Activated CD8-positive, alpha-beta memory T cell treated with anti-CD3 and anti-CD28 coated beads, Interleukin-2, amount 50 U/mL, for 48 hours (primary cell): Measurements from ENCODE around the gene GRM8.
"Not testable (repeated sequence)": the region's sequence is repeated elsewhere in the genome, so short reads cannot be mapped to it uniquely, and the experiment has no call there.

Source experiments
- DNase-seq: peaks from one replicate; pipeline ENCODE4 v3.0.0-alpha.2; 2020

The GRM8 gene

GRCh38 chr7:126905255-126905654 lies 347.5 kb downstream of the GRM8 start:
- DNase-seq, result not testable (repeated sequence)

GRCh38 chr7:126901041-126901765 lies 351.5 kb downstream of the GRM8 start:
- not testable (repeated sequence) for DNase-seq

DNA sequence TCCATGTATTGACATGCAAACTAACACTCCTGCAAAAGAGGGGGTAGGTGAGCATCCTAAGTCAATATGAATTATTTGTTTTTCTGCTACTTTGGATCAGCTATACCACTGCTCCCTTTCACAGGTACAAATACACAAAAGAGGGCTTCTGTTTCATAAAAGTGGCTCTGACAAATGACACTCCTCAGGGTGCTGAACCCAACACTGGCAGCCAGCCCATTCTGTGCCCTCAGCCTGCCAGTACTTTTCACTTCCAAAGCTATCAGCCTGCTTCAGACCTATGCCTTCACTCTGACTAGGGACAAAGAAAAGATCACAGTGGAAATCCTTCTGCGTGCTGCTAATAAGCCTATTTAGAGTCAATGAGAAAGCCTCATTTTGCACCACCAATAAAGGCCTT lies 364.8 kb downstream of the GRM8 start:
- not testable (repeated sequence) for DNase-seq

GRCh38 chr7:126887560-126887959 lies 365.2 kb downstream of the GRM8 start:
- DNase-seq, result not testable (repeated sequence)

DNA sequence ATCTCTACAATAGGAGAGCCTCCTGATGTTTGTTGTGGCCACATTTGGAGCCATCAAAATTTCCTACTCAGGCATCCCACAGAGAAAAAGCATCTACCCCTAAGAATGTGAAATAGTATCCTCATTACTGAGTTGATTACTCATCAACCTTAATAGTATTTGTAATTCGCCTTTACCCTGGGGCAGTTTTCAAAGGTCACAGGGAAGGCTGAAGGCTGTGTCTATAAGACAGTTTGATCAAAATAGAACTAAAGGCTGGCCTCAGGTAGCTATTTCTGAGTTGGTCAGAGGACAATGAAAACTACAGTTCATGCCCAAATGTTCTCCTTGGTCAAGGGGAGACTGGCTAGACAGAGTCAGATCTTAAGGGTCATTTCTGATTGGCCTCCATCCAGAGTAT lies 370.0 kb downstream of the GRM8 start:
- DNase-seq, result not testable (repeated sequence)

DNA sequence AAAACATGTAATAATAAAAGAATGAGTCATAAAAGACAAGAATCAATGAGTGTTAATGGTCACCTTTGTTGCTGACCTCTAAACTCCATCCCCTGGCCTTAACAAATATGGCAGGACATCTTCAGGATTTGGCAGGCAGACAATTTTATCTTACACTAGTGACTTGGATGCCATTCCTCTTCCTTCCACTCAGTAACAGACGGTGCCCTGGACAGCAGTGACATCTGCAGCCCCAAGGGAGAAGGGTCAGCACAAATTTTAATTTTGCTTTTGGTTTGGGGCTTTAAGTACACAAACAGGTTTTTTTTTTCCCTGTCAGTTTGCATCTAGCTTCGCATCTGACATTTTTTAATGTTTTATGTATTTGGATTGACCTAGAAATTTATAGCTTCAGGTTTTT lies 370.8 kb downstream of the GRM8 start:
- not testable (repeated sequence) for DNase-seq

- DNase-seq, result no peak
Measured at GRCh38 chr7:126881315-126881714, 371.4 kb downstream of the GRM8 start.

GRCh38 chr7:126876536-126876935 lies 376.2 kb downstream of the GRM8 start:
- not testable (repeated sequence) for DNase-seq

DNA sequence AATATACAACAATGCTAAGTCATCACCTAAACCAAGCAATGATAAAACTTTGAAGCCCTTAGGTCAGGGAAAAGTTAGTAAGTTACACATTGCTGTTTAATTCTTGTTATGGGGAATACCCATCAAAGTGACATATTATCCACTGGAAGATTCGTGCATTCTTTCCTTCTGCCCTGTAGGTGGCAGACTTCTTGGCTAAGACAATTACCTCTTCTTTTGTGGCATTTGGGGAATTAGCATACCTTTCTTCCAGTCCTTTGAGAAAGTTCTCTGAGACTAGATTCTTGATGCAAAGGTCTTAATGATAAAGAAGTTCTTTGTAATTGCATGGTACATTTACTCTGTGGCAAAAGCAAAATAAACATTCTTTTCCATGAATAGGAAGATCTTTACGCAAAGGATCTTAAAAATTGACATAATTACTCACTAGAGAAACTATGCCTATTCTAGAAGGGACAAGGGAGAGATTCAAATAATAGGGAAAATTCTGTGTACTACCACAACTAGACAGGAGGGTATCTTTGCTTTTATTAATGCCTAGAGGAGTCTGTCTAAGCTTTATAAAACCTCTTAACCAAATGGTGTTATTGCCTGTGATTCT lies 395.9 kb downstream of the GRM8 start:
- no peak for DNase-seq

DNA sequence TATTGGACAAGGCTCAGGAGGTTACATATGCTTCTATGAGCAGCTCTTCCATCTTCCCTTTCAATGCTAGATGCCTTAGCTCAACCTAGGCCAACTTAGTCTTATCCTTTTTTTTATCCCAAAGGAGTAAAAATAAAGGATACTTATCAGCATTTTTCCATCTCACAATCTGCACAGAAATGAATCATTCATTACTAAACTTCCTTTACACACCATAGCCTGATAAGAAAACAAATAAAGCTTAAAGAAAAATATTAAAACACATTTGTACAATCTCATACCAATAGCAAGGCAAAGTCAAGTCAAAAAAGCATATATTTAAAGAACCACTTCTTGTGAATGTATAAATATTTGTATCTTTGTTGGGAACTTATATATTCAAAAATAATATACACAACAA lies 407.4 kb downstream of the GRM8 start:
- DNase-seq, result no peak

DNA sequence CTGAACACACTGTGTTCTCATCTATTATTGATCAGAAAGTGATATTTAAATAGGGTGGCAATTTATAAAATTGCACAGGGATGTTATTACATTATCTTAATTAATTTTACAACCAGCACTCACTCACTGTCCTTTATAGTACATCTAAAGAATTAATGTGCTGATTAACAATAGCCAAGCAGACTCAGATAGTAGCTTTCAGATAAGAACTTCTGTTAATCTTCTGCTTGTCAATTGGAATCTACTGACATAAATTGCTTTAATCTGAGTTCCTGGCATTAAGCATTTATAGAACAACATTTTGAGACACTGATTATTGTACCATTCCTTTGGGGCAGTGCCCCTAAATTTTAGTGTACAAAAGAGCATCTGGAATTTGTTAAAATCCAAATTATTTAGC lies 408.9 kb downstream of the GRM8 start:
- no peak for DNase-seq

DNA sequence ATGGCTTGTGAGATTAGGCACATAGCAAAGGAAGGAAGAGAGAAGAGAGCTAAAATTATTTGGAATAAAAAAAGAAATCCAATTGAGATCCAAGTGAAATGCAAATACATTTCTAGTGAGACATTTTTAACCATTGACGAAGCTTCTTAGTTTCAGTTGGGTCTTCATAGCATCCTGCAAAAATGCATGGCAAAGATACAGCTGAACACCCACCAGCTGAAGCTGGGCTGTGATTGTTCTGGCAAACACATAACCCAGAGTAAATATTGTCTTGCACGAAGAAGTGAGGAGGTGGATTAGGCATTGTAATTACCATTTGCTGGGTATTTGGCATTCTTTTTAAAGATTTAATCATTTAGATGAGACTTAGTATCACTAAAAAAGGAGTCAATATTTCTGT lies 409.4 kb downstream of the GRM8 start:
- DNase-seq, result no peak

- no peak for DNase-seq
Measured at GRCh38 chr7:126842451-126842850, 410.3 kb downstream of the GRM8 start.

DNA sequence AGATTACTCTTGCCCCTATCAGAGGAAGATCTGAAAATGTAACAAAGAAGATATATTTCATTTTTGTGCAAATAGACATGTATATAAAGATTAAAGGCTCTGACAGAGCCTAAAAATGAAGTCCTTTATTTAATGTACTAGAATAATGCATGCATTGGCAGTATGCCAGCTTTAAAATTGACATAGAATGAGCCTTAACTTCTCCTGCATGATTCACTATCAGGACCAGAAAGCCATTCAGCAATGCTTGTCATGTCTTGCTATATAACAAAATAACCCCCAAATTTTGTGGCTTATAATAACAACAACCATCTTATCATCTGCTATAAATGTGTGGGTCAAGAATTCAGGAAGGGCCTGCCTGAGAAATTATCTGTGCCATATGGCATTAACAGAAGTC lies 411.9 kb downstream of the GRM8 start:
- no peak for DNase-seq

DNA sequence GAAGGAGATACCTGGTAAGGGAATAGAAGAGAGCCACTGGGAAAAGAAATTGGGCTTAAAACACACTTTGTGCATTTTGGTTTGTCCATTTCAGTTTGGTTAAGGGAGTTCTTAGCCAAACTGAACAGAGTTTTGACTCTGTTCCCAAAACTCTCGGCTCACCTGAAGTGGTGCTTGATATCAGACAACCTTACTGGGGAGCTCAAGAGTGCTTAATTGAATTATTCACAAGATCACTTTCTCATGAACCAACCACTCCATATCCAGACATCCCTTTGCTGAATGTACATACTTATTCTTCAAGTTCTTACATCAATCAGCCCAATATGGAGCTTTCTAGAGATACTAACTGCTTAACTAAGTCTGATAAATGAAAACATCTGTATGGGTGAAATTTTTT lies 413.1 kb downstream of the GRM8 start:
- no peak for DNase-seq

- DNase-seq, result no peak
Measured at GRCh38 chr7:126838194-126838593, 414.5 kb downstream of the GRM8 start.

- not testable (repeated sequence) for DNase-seq
Measured at GRCh38 chr7:126831241-126831640, 421.5 kb downstream of the GRM8 start.

DNA sequence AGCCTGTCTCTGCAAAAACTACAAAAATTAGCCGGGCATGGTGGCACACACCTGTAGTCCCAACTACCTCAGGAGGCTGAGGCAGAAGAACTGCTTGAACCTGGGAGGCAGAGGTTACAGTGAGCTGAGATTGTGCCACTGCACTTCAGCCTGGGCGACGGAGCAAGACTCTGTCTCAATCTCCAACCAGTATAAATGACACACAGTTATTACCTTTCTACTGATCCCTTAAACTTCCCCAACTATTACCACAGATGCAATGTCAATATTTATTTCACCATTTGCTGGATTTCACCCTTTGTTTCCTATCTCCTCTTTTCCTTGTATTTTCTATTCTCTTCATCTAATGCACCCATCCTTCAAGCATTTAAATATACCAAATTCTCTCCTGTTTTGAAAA lies 431.8 kb downstream of the GRM8 start:
- no peak for DNase-seq

DNA sequence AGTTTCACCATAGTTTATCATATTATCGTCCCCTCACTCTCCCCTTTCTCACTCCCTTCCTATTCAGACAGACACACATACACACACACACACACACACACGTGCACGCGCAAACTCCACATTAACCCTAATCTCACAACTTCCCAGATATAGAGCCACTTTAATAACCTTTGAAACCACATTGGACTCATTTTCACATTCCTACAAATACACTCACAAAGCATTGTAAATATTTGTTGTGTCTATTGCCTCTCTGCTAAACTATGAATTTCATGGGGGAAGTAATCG lies 433.6 kb downstream of the GRM8 start:
- DNase-seq, result no peak

GRCh38 chr7:126818393-126819196 lies 434.1 kb downstream of the GRM8 start:
- no peak for DNase-seq

GRCh38 chr7:126809188-126809587 lies 443.6 kb downstream of the GRM8 start:
- DNase-seq, result no peak

DNA sequence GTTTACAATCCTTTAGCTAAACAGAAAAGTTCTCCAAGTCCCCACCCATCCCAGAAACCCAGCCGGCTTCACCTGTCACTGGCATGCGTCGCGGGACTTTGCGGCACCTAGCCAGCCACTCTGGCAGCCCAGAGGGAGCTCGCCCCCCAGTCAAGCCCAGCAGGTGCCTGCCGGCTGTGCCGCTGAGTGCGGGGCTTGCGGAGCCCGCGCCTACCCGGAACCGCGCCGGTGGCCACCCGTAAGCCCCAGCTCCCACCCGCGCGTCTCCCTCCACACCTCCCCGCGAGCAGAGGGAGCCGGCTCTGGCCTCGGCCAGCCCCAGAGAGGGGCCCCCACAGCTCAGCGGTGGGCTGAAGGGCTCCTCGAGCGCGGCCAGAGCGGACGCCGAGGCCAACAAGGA lies 446.1 kb downstream of the GRM8 start:
- DNase-seq, result no peak

GRCh38 chr7:126805351-126805750 lies 447.4 kb downstream of the GRM8 start:
- DNase-seq, result no peak

- no peak for DNase-seq
Measured at GRCh38 chr7:126804604-126805003, 448.1 kb downstream of the GRM8 start.
